Endodermal cell (in vitro differentiated cells): Measurements from ENCODE around the gene CCDC24. TPM values are rescaled to one million over a fixed set of nuclear protein-coding genes. Genes with fewer than 3 reads are reported as not detected.
A peak's percentile ranks its signal among the peaks of the same experiment; 100 is the strongest.

Experiments
- DNase-seq: peaks from one replicate; pipeline ENCODE4 v3.0.0-alpha.2; 2017
- H3K27ac ChIP-seq: 2 replicates; pipeline ENCODE4 v1.5.1; 2013; ENCODE audit warnings: mild to moderate bottlenecking, low read depth, low read length, moderate library complexity
- H3K27me3 ChIP-seq: 2 replicates; pipeline ENCODE4 v1.6.1; 2013; ENCODE audit warnings: mild to moderate bottlenecking, low read length, moderate library complexity; ENCODE audit not compliant: insufficient read depth, control insufficient read depth, poor library complexity, severe bottlenecking
- H3K36me3 ChIP-seq: 2 replicates; pipeline ENCODE4 v1.7.0; 2013; ENCODE audit warnings: mild to moderate bottlenecking, low read length, moderate library complexity; ENCODE audit not compliant: control insufficient read depth, insufficient read depth
- H3K4me1 ChIP-seq: one replicate; pipeline ENCODE4 v1.7.0; 2013; ENCODE audit warnings: low read length; ENCODE audit not compliant: control insufficient read depth, insufficient read depth
- H3K4me3 ChIP-seq: 2 replicates; pipeline ENCODE4 v1.5.1; 2013; ENCODE audit warnings: mild to moderate bottlenecking, low read length, moderate library complexity
- H3K9ac ChIP-seq: 2 replicates; pipeline ENCODE4 v1.6.1; 2013; ENCODE audit warnings: mild to moderate bottlenecking, low read length, moderate library complexity; ENCODE audit not compliant: poor library complexity, severe bottlenecking; ENCODE audit errors: extremely low read depth
- H3K9me3 ChIP-seq: 2 replicates; pipeline ENCODE4 v1.6.1; 2013; ENCODE audit warnings: mild to moderate bottlenecking, low read length, moderate library complexity; ENCODE audit not compliant: control insufficient read depth
- H3K27ac Mint-ChIP-seq: 2 replicates; pipeline ENCODE4 v1.8.0; 2020; ENCODE audit warnings: mixed read lengths
- H3K27me3 Mint-ChIP-seq: 2 replicates; pipeline ENCODE4 v1.8.0; 2021; ENCODE audit warnings: mild to moderate bottlenecking, mixed read lengths; ENCODE audit not compliant: insufficient read depth
- H3K36me3 Mint-ChIP-seq: 2 replicates; pipeline ENCODE4 v1.8.0; 2020; ENCODE audit warnings: low read depth, mixed read lengths
- H3K4me1 Mint-ChIP-seq: 2 replicates; pipeline ENCODE4 v1.8.0; 2020; ENCODE audit warnings: mixed read lengths
- H3K4me3 Mint-ChIP-seq: 2 replicates; pipeline ENCODE4 v1.8.0; 2020; ENCODE audit warnings: mild to moderate bottlenecking, moderate library complexity, mixed read lengths
- H3K9me3 Mint-ChIP-seq: 2 replicates; pipeline ENCODE4 v1.8.0; 2020; ENCODE audit warnings: mild to moderate bottlenecking, mixed read lengths
- WGBS, 2 experiments: methylation state at CpG; one replicate each; pipeline versions ENCODE4 v1.1.5 to v1.1.7; 2013; ENCODE audit warnings: missing lambda C conversion rate in 2 of 2, mixed read lengths in 1 of 2; ENCODE audit not compliant: insufficient coverage in 1 of 2, insufficient read length in 1 of 2; 5-methylcytosine and 5-hydroxymethylcytosine counted together
- total RNA-seq, 2 donors: library from RNA; stranded (reverse); fragmentation: NEBNext Ultra II Directional in 1 of 2; extraction: Animal tissue kit (Norgen Biotek cat#: 25700) in 1 of 2; gene quantifications; 2 replicates in 1 of 2; 3 replicates in 1 of 2; pipeline ENCODE4 v1.2.1, GENCODE V29; 2021
- TF ChIP-seq, protein P1 (sequence below): fragments of 200-600 bp; sonication (generic); conservative IDR thresholded peaks from 2 replicates; pipeline ENCODE4 v1.5.0; 2021; ENCODE audit warnings: antibody characterized with exemption, mild to moderate bottlenecking

Gene CCDC24
- total RNA-seq, 2 donors from 2014 or later, result 26.6 to 31.1 TPM

DNA sequence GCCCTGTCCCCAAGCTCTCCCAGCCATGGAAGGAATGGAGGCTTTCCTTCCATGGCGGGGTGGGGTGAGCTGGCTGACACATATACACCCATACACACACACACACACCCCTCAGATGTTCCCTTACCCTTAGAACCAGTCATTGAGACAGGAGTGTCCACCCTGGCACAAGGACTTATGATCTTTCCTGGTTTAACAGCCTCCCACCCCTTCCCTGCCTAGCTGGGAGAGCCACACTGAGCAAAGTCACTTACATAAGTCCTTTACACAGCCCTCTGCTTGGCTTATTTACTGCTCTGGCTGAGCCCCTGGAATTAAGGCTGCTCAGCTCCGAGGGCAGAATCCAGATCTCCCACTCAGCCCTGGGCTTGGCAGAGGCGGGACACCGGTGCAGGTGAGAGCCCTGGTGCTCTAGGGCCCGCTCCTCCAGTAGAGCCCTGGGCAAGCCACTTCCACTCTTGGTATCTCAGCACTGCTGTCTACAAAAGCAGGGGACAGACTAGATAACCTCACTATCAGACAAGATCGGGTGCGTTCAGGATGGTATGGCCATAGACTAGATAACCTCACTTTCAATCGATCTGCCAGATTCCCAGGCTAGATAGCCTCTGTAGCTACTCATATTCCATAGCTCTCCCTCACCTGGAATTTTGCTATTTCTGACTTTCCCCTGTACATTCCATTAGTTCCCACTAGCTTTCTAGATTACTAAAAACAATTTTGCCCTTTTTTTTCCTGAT, 23.1 kb downstream of the CCDC24 start:
- no peak overlapping the region for H3K4me3 Mint-ChIP-seq
- no peak overlapping the region for H3K27ac Mint-ChIP-seq
- H3K4me1 Mint-ChIP-seq, result no peaks in the 10 kb centered on the region
- Histone ChIP-seq H3K4me3 (no peak overlapping the region), H3K27me3 (no peaks in the 10 kb centered on the region), H3K27ac (no peak overlapping the region), H3K36me3 (no peaks in the 10 kb centered on the region), H3K9ac (no peak overlapping the region), H3K9me3 (no peaks in the 10 kb centered on the region), H3K4me1 (no peaks in the 10 kb centered on the region)
- DNase-seq, result no peak
- no peaks in the 10 kb centered on the region for H3K27me3 Mint-ChIP-seq
- TF ChIP-seq, protein P1, sequence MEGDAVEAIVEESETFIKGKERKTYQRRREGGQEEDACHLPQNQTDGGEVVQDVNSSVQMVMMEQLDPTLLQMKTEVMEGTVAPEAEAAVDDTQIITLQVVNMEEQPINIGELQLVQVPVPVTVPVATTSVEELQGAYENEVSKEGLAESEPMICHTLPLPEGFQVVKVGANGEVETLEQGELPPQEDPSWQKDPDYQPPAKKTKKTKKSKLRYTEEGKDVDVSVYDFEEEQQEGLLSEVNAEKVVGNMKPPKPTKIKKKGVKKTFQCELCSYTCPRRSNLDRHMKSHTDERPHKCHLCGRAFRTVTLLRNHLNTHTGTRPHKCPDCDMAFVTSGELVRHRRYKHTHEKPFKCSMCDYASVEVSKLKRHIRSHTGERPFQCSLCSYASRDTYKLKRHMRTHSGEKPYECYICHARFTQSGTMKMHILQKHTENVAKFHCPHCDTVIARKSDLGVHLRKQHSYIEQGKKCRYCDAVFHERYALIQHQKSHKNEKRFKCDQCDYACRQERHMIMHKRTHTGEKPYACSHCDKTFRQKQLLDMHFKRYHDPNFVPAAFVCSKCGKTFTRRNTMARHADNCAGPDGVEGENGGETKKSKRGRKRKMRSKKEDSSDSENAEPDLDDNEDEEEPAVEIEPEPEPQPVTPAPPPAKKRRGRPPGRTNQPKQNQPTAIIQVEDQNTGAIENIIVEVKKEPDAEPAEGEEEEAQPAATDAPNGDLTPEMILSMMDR, result no peak
- 89 to 96% methylated on average over 6 to 8 of the region's 8 CpGs for WGBS, 2 experiments
- H3K36me3 Mint-ChIP-seq, result peaks cover 3% of the 10 kb centered on the region
- H3K9me3 Mint-ChIP-seq, result no peaks in the 10 kb centered on the region

DNA sequence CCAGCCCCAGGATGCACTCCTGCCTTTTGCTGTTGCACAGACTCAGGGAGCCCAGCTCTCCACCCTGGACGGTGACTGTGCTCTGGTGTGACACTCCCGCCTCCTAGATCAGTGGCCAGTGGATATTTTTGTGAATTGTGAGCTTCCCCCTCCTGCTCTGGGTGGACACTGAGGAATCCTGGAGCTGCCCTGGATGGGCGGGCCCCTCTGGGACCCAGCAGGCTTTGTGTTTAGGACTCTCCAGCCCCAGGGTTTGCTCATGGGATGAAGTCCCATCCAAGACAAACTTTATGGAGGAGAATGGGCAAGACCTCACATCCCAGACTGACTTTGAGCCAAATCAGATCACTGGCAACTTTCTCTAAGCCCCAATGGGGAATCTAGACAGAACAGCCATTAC, 23.8 kb downstream of the CCDC24 start:
- no peaks in the 10 kb centered on the region for H3K4me1 Mint-ChIP-seq

DNA sequence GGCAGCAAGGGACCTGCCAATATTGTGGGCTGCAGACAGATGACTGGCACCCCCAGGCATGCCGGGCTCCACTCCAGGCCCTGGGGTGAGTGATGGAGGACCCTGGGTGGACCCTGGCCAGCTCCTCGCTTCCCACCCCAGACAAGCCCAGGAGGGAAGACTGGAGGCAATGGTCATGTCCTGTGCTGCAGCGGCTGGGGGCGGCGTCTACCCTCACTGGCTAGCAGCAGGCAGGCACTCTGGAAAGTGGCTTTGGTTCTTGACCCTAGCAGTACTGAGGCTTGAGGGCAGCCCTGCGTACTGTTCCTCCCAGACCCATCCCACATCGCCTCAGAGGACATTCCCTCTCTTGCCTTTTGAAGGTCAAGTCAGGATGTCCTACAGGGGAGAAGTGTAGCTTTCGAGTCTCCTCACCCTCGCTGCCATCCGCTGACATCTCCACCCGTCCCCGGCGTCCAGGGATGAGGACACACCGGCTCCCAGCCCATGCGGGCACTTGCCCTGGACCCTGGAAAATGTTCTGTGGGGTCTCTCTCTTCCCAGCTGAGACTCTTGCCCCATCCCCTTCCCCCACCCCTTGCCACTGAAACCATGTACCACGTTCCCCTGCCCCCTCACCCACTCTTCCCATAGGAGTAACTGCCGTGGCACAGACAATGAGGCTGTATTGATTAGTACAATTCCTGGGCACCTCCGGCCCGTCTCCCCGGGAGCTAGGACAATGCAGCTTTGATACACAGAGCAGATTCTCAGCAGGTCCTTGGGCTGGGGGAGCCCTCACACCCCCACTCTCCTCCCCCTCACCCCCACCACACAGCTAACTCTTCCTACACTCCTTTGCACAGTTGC, 24.9 kb downstream of the CCDC24 start:
- Histone ChIP-seq H3K9ac (no peak overlapping the region), H3K4me1 (no peaks in the 10 kb centered on the region), H3K4me3 (no peak overlapping the region), H3K9me3 (no peaks in the 10 kb centered on the region), H3K27me3 (no peaks in the 10 kb centered on the region), H3K36me3 (no peaks in the 10 kb centered on the region), H3K27ac (peak overlapping the region; percentile 86)
- Mint-ChIP-seq H3K27ac (no peak overlapping the region), H3K9me3 (no peaks in the 10 kb centered on the region), H3K4me3 (no peak overlapping the region), H3K27me3 (no peaks in the 10 kb centered on the region), H3K36me3 (no peaks in the 10 kb centered on the region), H3K4me1 (no peaks in the 10 kb centered on the region)
- DNase-seq, result no peak
- 86 to 92% methylated on average over 14 to 20 of the region's 20 CpGs for WGBS, 2 experiments
- TF ChIP-seq, protein P1, result no peak

More for the DNA sequence above, 23.8 kb downstream of the CCDC24 start:
- Histone ChIP-seq H3K4me3 (no peak overlapping the region), H3K9me3 (no peaks in the 10 kb centered on the region), H3K36me3 (no peaks in the 10 kb centered on the region), H3K4me1 (no peaks in the 10 kb centered on the region), H3K27ac (no peak overlapping the region), H3K9ac (no peak overlapping the region), H3K27me3 (no peaks in the 10 kb centered on the region)
- no peaks in the 10 kb centered on the region for H3K36me3 Mint-ChIP-seq
- TF ChIP-seq, protein P1, result no peak
- WGBS, 2 experiments, result 90 to 93% methylated on average over 2 to 3 of the region's 3 CpGs
- H3K4me3 Mint-ChIP-seq, result no peak overlapping the region
- no peaks in the 10 kb centered on the region for H3K27me3 Mint-ChIP-seq
- H3K9me3 Mint-ChIP-seq, result no peaks in the 10 kb centered on the region
- H3K27ac Mint-ChIP-seq, result no peak overlapping the region
- no peak for DNase-seq
